ENCODE results near the gene CSF2.

Gene CSF2

GRCh38 chr5:132095424-132095972 lies 21.9 kb downstream of the CSF2 start:
- Histone ChIP-seq H2AK5ac (ENCODE audit: low read length, severe bottlenecking) (no peak overlapping the region), H3K4me2 (ENCODE audit: low read length, poor library complexity, severe bottlenecking) (no peak overlapping the region), H3K27me3 (ENCODE audit: control insufficient read depth in 1 of 2, insufficient read depth in 1 of 2, low read length in 2 of 2) (no peaks in the 10 kb centered on the region), H3K4ac (ENCODE audit: low read depth in 1 of 2, low read length in 2 of 2) (peak overlapping the region; percentile 0 to 70), H3K23ac (ENCODE audit: low read length in 2 of 2) (peak overlapping the region in 1 of 2 experiments; percentile 65), H3K18ac (ENCODE audit: low read depth in 1 of 2, low read length in 2 of 2) (peak overlapping the region; percentile 72 to 76), H3K4me1 (ENCODE audit: control insufficient read depth, insufficient read depth, low read depth, low read length) (peaks cover 19% of the 10 kb centered on the region), H4K91ac (ENCODE audit: low read length) (peak overlapping the region; percentile 80), H3K79me1 (replicated peaks; ENCODE audit: low read length, poor library complexity, severe bottlenecking) (no peaks in the 10 kb centered on the region), H3K14ac (ENCODE audit: low read length in 2 of 2) (peak overlapping the region in 1 of 2 experiments; percentile 80), H3K27ac (ENCODE audit: low read length, poor library complexity, severe bottlenecking) (no peak overlapping the region), H2BK5ac (ENCODE audit: low read depth, low read length, poor library complexity, severe bottlenecking) (no peak overlapping the region), H3K36me3 (ENCODE audit: control insufficient read depth in 1 of 2, insufficient read depth in 2 of 2, low read depth in 1 of 2, low read length in 2 of 2) (no peaks in the 10 kb centered on the region), H4K8ac (ENCODE audit: low read length) (peak overlapping the region; percentile 65), H3K9ac (ENCODE audit: low read length) (peak overlapping the region; percentile 78), H3K9me3 (ENCODE audit: control insufficient read depth, low read length) (no peaks in the 10 kb centered on the region), H2AFZ (ENCODE audit: low read depth, low read length) (peak overlapping the region; percentile 20), H2BK120ac (ENCODE audit: low read depth, low read length) (peak overlapping the region; percentile 22), H3K4me3 (ENCODE audit: insufficient read depth in 1 of 2, low read depth in 1 of 2, low read length in 2 of 2) (no peak overlapping the region), H2BK15ac (ENCODE audit: low read depth, poor library complexity, severe bottlenecking) (peak overlapping the region; percentile 56), H2BK12ac (ENCODE audit: low read length in 2 of 2) (peak overlapping the region; percentile 57 to 75)
- DNase-seq: peak; percentile 24
- 86% methylated on average over 6 of the region's 6 CpGs for WGBS

GRCh38 chr5:132096904-132097303 lies 23.3 kb downstream of the CSF2 start:
- Histone ChIP-seq H3K27ac (ENCODE audit: low read length, poor library complexity, severe bottlenecking) (no peak overlapping the region), H2AFZ (ENCODE audit: low read depth, low read length) (no peak overlapping the region), H4K8ac (ENCODE audit: low read length) (no peak overlapping the region), H2BK120ac (ENCODE audit: low read depth, low read length) (no peak overlapping the region), H2BK5ac (ENCODE audit: low read depth, low read length, poor library complexity, severe bottlenecking) (no peak overlapping the region), H3K4me1 (ENCODE audit: control insufficient read depth, insufficient read depth, low read depth, low read length) (peaks cover 19% of the 10 kb centered on the region), H2AK5ac (ENCODE audit: low read length, severe bottlenecking) (no peak overlapping the region), H3K23ac (ENCODE audit: low read length in 2 of 2) (no peak overlapping the region), H3K27me3 (ENCODE audit: control insufficient read depth in 1 of 2, insufficient read depth in 1 of 2, low read length in 2 of 2) (no peaks in the 10 kb centered on the region), H3K4ac (ENCODE audit: low read depth in 1 of 2, low read length in 2 of 2) (no peak overlapping the region), H2BK12ac (ENCODE audit: low read length in 2 of 2) (no peak overlapping the region), H3K79me1 (replicated peaks; ENCODE audit: low read length, poor library complexity, severe bottlenecking) (no peaks in the 10 kb centered on the region), H2BK15ac (ENCODE audit: low read depth, poor library complexity, severe bottlenecking) (no peak overlapping the region), H3K36me3 (ENCODE audit: control insufficient read depth in 1 of 2, insufficient read depth in 2 of 2, low read depth in 1 of 2, low read length in 2 of 2) (no peaks in the 10 kb centered on the region), H3K4me3 (ENCODE audit: insufficient read depth in 1 of 2, low read depth in 1 of 2, low read length in 2 of 2) (no peak overlapping the region), H3K9me3 (ENCODE audit: control insufficient read depth, low read length) (no peaks in the 10 kb centered on the region), H3K18ac (ENCODE audit: low read depth in 1 of 2, low read length in 2 of 2) (no peak overlapping the region), H4K91ac (ENCODE audit: low read length) (no peak overlapping the region), H3K4me2 (ENCODE audit: low read length, poor library complexity, severe bottlenecking) (no peak overlapping the region), H3K9ac (ENCODE audit: low read length) (no peak overlapping the region), H3K14ac (ENCODE audit: low read length in 2 of 2) (no peak overlapping the region)
- 52% methylated on average over 1 of the region's 3 CpGs for WGBS
- DNase-seq: no peak

- WGBS: 84% methylated on average over 5 of the region's 5 CpGs
- Histone ChIP-seq H2BK15ac (ENCODE audit: low read depth, poor library complexity, severe bottlenecking) (no peak overlapping the region), H3K27me3 (ENCODE audit: control insufficient read depth in 1 of 2, insufficient read depth in 1 of 2, low read length in 2 of 2) (no peaks in the 10 kb centered on the region), H3K27ac (ENCODE audit: low read length, poor library complexity, severe bottlenecking) (no peak overlapping the region), H3K23ac (ENCODE audit: low read length in 2 of 2) (no peak overlapping the region), H3K4me3 (ENCODE audit: insufficient read depth in 1 of 2, low read depth in 1 of 2, low read length in 2 of 2) (no peak overlapping the region), H2BK120ac (ENCODE audit: low read depth, low read length) (no peak overlapping the region), H3K4me2 (ENCODE audit: low read length, poor library complexity, severe bottlenecking) (no peak overlapping the region), H4K8ac (ENCODE audit: low read length) (no peak overlapping the region), H3K79me1 (replicated peaks; ENCODE audit: low read length, poor library complexity, severe bottlenecking) (no peaks in the 10 kb centered on the region), H3K18ac (ENCODE audit: low read depth in 1 of 2, low read length in 2 of 2) (no peak overlapping the region), H3K4me1 (ENCODE audit: control insufficient read depth, insufficient read depth, low read depth, low read length) (peaks cover 23% of the 10 kb centered on the region), H3K9me3 (ENCODE audit: control insufficient read depth, low read length) (no peaks in the 10 kb centered on the region), H4K91ac (ENCODE audit: low read length) (no peak overlapping the region), H3K36me3 (ENCODE audit: control insufficient read depth in 1 of 2, insufficient read depth in 2 of 2, low read depth in 1 of 2, low read length in 2 of 2) (no peaks in the 10 kb centered on the region), H3K14ac (ENCODE audit: low read length in 2 of 2) (no peak overlapping the region), H2AFZ (ENCODE audit: low read depth, low read length) (no peak overlapping the region), H2BK12ac (ENCODE audit: low read length in 2 of 2) (no peak overlapping the region), H2AK5ac (ENCODE audit: low read length, severe bottlenecking) (no peak overlapping the region), H3K9ac (ENCODE audit: low read length) (peak overlapping the region; percentile 48), H2BK5ac (ENCODE audit: low read depth, low read length, poor library complexity, severe bottlenecking) (no peak overlapping the region), H3K4ac (ENCODE audit: low read depth in 1 of 2, low read length in 2 of 2) (no peak overlapping the region)
- no peak for DNase-seq
These were observed 24.6 kb downstream of the CSF2 start for GRCh38 chr5:132098151-132098594.

GRCh38 chr5:132098621-132099020 lies 25.0 kb downstream of the CSF2 start:
- Histone ChIP-seq H2BK15ac (ENCODE audit: low read depth, poor library complexity, severe bottlenecking) (no peak overlapping the region), H3K14ac (ENCODE audit: low read length in 2 of 2) (no peak overlapping the region), H2AFZ (ENCODE audit: low read depth, low read length) (no peak overlapping the region), H3K4ac (ENCODE audit: low read depth in 1 of 2, low read length in 2 of 2) (no peak overlapping the region), H2BK12ac (ENCODE audit: low read length in 2 of 2) (no peak overlapping the region), H2BK5ac (ENCODE audit: low read depth, low read length, poor library complexity, severe bottlenecking) (no peak overlapping the region), H3K9ac (ENCODE audit: low read length) (peak overlapping the region; percentile 48), H2BK120ac (ENCODE audit: low read depth, low read length) (no peak overlapping the region), H3K4me1 (ENCODE audit: control insufficient read depth, insufficient read depth, low read depth, low read length) (peaks cover 27% of the 10 kb centered on the region), H4K8ac (ENCODE audit: low read length) (no peak overlapping the region), H3K4me3 (ENCODE audit: insufficient read depth in 1 of 2, low read depth in 1 of 2, low read length in 2 of 2) (no peak overlapping the region), H3K4me2 (ENCODE audit: low read length, poor library complexity, severe bottlenecking) (no peak overlapping the region), H3K27me3 (ENCODE audit: control insufficient read depth in 1 of 2, insufficient read depth in 1 of 2, low read length in 2 of 2) (no peaks in the 10 kb centered on the region), H3K23ac (ENCODE audit: low read length in 2 of 2) (no peak overlapping the region), H2AK5ac (ENCODE audit: low read length, severe bottlenecking) (no peak overlapping the region), H3K9me3 (ENCODE audit: control insufficient read depth, low read length) (no peaks in the 10 kb centered on the region), H4K91ac (ENCODE audit: low read length) (no peak overlapping the region), H3K79me1 (replicated peaks; ENCODE audit: low read length, poor library complexity, severe bottlenecking) (no peaks in the 10 kb centered on the region), H3K18ac (ENCODE audit: low read depth in 1 of 2, low read length in 2 of 2) (no peak overlapping the region), H3K27ac (ENCODE audit: low read length, poor library complexity, severe bottlenecking) (no peak overlapping the region), H3K36me3 (ENCODE audit: control insufficient read depth in 1 of 2, insufficient read depth in 2 of 2, low read depth in 1 of 2, low read length in 2 of 2) (no peaks in the 10 kb centered on the region)
- DNase-seq: no peak
